Measurements from ENCODE around the gene CCR6. TPM values are rescaled to one million over a fixed set of nuclear protein-coding genes. Genes with fewer than 3 reads are reported as not detected.

CCR6 gene
- total and polyA plus RNA-seq, 10 of the 15 experiments (the other 5 are each of a cell fraction or from before 2014, with no cell fraction given): 2.2 to 7.6 (median 6.7) TPM

DNA sequence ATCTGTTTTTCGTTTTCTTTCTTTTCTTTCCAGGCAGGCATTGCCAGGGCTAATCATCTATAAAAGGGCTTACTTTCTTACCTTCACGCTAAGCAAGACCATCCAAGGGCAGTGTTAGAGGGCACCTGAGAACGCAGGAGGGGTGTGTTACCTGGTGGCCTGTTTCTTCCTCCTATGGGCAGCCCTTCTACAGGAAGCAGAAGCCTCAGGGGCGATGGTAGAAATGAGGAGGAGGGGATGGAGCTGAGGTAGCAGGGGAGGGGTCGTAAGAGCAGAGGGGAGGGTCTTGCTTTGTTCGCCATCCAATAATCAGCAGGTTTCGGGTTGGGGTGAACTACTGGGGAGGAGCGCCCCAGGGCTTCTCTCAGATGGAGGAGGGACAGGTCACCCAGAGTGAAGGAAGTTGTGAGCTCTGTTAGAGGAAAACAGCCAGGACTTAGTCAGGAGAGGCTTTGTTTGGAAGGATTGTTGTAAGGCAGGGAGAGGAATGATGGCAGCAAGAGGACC, 1.5 kb upstream of the CCR6 start:
- TF ChIP-seq MTA2 (IDR thresholded peaks at IDR 0.05; ENCODE audit: low read depth) (peak; percentile 13; the same call in 1 of the 2 replicates), ZNF274 (IDR thresholded peaks at IDR 0.05; ENCODE audit: insufficient read depth, insufficient read length) (no peak), NFIC (IDR thresholded peaks at IDR 0.05; ENCODE audit: low read depth, low read length) (no peak), EP300 (IDR thresholded peaks at IDR 0.05; ENCODE audit: borderline replicate concordance in 1 of 2, control insufficient read depth in 1 of 2, low read depth in 2 of 2, low read length in 2 of 2) (0 out of 4 replicates have a peak, but pooled peaks of 1 of the 2 experiments have one; percentile 8), TCF7 (IDR thresholded peaks at IDR 0.05; ENCODE audit: borderline replicate concordance) (no peak)
- TF ChIP-seq, protein P1, sequence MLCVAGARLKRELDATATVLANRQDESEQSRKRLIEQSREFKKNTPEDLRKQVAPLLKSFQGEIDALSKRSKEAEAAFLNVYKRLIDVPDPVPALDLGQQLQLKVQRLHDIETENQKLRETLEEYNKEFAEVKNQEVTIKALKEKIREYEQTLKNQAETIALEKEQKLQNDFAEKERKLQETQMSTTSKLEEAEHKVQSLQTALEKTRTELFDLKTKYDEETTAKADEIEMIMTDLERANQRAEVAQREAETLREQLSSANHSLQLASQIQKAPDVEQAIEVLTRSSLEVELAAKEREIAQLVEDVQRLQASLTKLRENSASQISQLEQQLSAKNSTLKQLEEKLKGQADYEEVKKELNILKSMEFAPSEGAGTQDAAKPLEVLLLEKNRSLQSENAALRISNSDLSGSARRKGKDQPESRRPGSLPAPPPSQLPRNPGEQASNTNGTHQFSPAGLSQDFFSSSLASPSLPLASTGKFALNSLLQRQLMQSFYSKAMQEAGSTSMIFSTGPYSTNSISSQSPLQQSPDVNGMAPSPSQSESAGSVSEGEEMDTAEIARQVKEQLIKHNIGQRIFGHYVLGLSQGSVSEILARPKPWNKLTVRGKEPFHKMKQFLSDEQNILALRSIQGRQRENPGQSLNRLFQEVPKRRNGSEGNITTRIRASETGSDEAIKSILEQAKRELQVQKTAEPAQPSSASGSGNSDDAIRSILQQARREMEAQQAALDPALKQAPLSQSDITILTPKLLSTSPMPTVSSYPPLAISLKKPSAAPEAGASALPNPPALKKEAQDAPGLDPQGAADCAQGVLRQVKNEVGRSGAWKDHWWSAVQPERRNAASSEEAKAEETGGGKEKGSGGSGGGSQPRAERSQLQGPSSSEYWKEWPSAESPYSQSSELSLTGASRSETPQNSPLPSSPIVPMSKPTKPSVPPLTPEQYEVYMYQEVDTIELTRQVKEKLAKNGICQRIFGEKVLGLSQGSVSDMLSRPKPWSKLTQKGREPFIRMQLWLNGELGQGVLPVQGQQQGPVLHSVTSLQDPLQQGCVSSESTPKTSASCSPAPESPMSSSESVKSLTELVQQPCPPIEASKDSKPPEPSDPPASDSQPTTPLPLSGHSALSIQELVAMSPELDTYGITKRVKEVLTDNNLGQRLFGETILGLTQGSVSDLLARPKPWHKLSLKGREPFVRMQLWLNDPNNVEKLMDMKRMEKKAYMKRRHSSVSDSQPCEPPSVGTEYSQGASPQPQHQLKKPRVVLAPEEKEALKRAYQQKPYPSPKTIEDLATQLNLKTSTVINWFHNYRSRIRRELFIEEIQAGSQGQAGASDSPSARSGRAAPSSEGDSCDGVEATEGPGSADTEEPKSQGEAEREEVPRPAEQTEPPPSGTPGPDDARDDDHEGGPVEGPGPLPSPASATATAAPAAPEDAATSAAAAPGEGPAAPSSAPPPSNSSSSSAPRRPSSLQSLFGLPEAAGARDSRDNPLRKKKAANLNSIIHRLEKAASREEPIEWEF (IDR thresholded peaks at IDR 0.05; ENCODE audit: insufficient replicate concordance, low read depth, low read length): peak; percentile 24
- TF ChIP-seq, protein P2, sequence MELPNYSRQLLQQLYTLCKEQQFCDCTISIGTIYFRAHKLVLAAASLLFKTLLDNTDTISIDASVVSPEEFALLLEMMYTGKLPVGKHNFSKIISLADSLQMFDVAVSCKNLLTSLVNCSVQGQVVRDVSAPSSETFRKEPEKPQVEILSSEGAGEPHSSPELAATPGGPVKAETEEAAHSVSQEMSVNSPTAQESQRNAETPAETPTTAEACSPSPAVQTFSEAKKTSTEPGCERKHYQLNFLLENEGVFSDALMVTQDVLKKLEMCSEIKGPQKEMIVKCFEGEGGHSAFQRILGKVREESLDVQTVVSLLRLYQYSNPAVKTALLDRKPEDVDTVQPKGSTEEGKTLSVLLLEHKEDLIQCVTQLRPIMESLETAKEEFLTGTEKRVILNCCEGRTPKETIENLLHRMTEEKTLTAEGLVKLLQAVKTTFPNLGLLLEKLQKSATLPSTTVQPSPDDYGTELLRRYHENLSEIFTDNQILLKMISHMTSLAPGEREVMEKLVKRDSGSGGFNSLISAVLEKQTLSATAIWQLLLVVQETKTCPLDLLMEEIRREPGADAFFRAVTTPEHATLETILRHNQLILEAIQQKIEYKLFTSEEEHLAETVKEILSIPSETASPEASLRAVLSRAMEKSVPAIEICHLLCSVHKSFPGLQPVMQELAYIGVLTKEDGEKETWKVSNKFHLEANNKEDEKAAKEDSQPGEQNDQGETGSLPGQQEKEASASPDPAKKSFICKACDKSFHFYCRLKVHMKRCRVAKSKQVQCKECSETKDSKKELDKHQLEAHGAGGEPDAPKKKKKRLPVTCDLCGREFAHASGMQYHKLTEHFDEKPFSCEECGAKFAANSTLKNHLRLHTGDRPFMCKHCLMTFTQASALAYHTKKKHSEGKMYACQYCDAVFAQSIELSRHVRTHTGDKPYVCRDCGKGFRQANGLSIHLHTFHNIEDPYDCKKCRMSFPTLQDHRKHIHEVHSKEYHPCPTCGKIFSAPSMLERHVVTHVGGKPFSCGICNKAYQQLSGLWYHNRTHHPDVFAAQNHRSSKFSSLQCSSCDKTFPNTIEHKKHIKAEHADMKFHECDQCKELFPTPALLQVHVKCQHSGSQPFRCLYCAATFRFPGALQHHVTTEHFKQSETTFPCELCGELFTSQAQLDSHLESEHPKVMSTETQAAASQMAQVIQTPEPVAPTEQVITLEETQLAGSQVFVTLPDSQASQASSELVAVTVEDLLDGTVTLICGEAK (IDR thresholded peaks at IDR 0.05; ENCODE audit: borderline replicate concordance): no peak
- ChIA-PET POLR2A (interaction anchor here (0.6 to 14.7 kb wide), 15 partner anchors 7 to 165 kb away, joined by 3 to 279 read pairs (median 9); partner anchors contain the start of gene RNASET2), SMC1A (ENCODE audit: uncharacterized antibody, unreplicated experiment) (interaction anchor here (1.1 to 21.7 kb wide), 17 partner anchors 7 to 171 kb away, joined by 3 to 542 read pairs (median 14); partner anchors contain the start of gene CEP43), RAD21 (ENCODE audit: unreplicated experiment) (interaction anchor here (0.8 to 8.3 kb wide), 14 partner anchors 8 to 165 kb away, joined by 3 to 231 read pairs (median 14); partner anchors contain the start of genes CEP43 and RNASET2), CTCF (interaction anchor here (0.9 to 8.1 kb wide), 11 partner anchors 7 to 346 kb away, joined by 3 to 129 read pairs (median 13); partner anchors contain the start of gene CEP43)
- no peaks in the 10 kb centered on the region for H3K27me3 ChIP-seq (replicated peaks in 1 of 2; ENCODE audit: control insufficient read depth in 2 of 2, insufficient read depth in 2 of 2, low read length in 1 of 2)
- H3K4me3 ChIP-seq: peak overlapping the region; percentile 60; the same call in 1 of the 2 replicates
- no peak for DNase-seq (ENCODE audit: low read depth, low spot score)
- WGBS (ENCODE audit: insufficient coverage, insufficient replicate concordance, low lambda C conversion rate, missing lambda C conversion rate): 80% methylated on average over 8 of the region's 8 CpGs
- no peaks in the 10 kb centered on the region for H4K20me1 ChIP-seq (ENCODE audit: control insufficient read depth, insufficient read depth)
- FAIRE-seq: no peak
- intact Hi-C loops (cut with micrococcal nuclease; ENCODE audit: unreplicated experiment) (loop anchor here (5.0 to 10.0 kb wide), 2 partner anchors 124 to 167 kb away; partner anchors contain the start of genes CEP43 and RNASET2), in situ Hi-C loops (cut with MboI) (no loop called here)
- peak overlapping the region; percentile 66 for H3K27ac ChIP-seq (ENCODE audit: control insufficient read depth, insufficient read depth)
- peaks cover 65% of the 10 kb centered on the region for H3K4me1 ChIP-seq (ENCODE audit: control insufficient read depth, insufficient read depth, low read length)
- H3K79me2 ChIP-seq (ENCODE audit: control insufficient read depth, insufficient read depth, low read length): peaks cover 9% of the 10 kb centered on the region
- H3K4me2 ChIP-seq (ENCODE audit: control insufficient read depth, insufficient read depth): peak overlapping the region; percentile 81
- peaks cover 2% of the 10 kb centered on the region; the same call in 2 of the 3 replicates for H3K9me3 ChIP-seq (replicated peaks; ENCODE audit: control insufficient read depth, insufficient read depth, low read length)
- H2AFZ ChIP-seq (ENCODE audit: control insufficient read depth, low read depth, low read length): no peak overlapping the region
- peak; percentile 3 for ATAC-seq
- H3K36me3 ChIP-seq (ENCODE audit: control insufficient read depth in 2 of 2, insufficient read depth in 2 of 2, low read length in 1 of 2): no peaks in the 10 kb centered on the region
- BruUV-seq (replicated peaks): no TSS peak
- H3K9ac ChIP-seq (ENCODE audit: control insufficient read depth, insufficient read depth, low read length): peak overlapping the region; percentile 56

Data from GM12878 (cell line).